Smooth muscle cell (in vitro differentiated cells): ENCODE measurements around the gene PLXND1. TPM values are rescaled to one million over a fixed set of nuclear protein-coding genes. Genes with fewer than 3 reads are reported as not detected.
A peak's percentile ranks its signal among the peaks of the same experiment; 100 is the strongest.

Source experiments
- DNase-seq: peaks from one replicate; lab custom pipeline; 2025; ENCODE audit not compliant: unreplicated experiment; lab: John Stamatoyannopoulos, UW
- H2AFZ ChIP-seq: fragments of 200-600 bp; sonication (generic); 2 replicates; pipeline ENCODE4 v1.6.0; 2016; ENCODE audit warnings: antibody characterized with exemption, low read depth, mild to moderate bottlenecking
- H3F3A ChIP-seq: fragments of 200-600 bp; sonication (generic); 2 replicates; pipeline ENCODE4 v1.6.0; 2017; ENCODE audit warnings: antibody characterized with exemption, low read depth
- H3K27ac ChIP-seq: fragments of 200-600 bp; sonication (generic); 2 replicates; pipeline ENCODE4 v1.5.1; 2016; ENCODE audit warnings: low read depth, mild to moderate bottlenecking
- H3K27me3 ChIP-seq: fragments of 200-600 bp; sonication (generic); 2 replicates; pipeline ENCODE4 v1.6.1; 2016; ENCODE audit warnings: low read depth, mild to moderate bottlenecking
- H3K36me3 ChIP-seq: fragments of 200-600 bp; sonication (generic); 2 replicates; pipeline ENCODE4 v1.5.1; 2016; ENCODE audit warnings: low read depth
- H3K4me1 ChIP-seq: fragments of 200-600 bp; sonication (generic); 2 replicates; pipeline ENCODE4 v1.5.1; 2016; ENCODE audit warnings: low read depth
- H3K4me2 ChIP-seq: fragments of 200-600 bp; sonication (generic); 2 replicates; pipeline ENCODE4 v1.6.0; 2016; ENCODE audit warnings: mild to moderate bottlenecking
- H3K4me3 ChIP-seq: fragments of 200-600 bp; sonication (generic); 2 replicates; pipeline ENCODE4 v1.5.1; 2016; ENCODE audit warnings: mild to moderate bottlenecking
- H3K79me2 ChIP-seq: fragments of 200-600 bp; sonication (generic); 2 replicates; pipeline ENCODE4 v1.6.0; 2016; ENCODE audit warnings: low read depth, mild to moderate bottlenecking
- H3K9ac ChIP-seq: fragments of 200-600 bp; sonication (generic); 2 replicates; pipeline ENCODE4 v1.6.0; 2016; ENCODE audit warnings: low read depth
- H3K9me3 ChIP-seq: fragments of 200-600 bp; sonication (generic); replicated peaks from 2 replicates; pipeline ENCODE4 v1.5.1; 2016; ENCODE audit warnings: low read depth
- H4K20me1 ChIP-seq: fragments of 200-600 bp; sonication (generic); 2 replicates; pipeline ENCODE4 v1.6.0; 2016; ENCODE audit warnings: low read depth
- WGBS: methylation state at CpG from one replicate; pipeline ENCODE4 v1.1.7; 2016; ENCODE audit warnings: low lambda C conversion rate; 5-methylcytosine and 5-hydroxymethylcytosine counted together
- polyA plus RNA-seq: library from polyadenylated mRNA; unstranded; fragments of >200 nt; fragmentation: Nextera tagmentation; extraction: Ambion mirVana; gene quantifications from 2 replicates; pipeline ENCODE4 v1.2.1, GENCODE V29; 2016
- total RNA-seq: library from RNA; depleted of rRNA; stranded (reverse); fragments of >200 nt; gene quantifications from 2 replicates; pipeline ENCODE4 v1.2.3, GENCODE V29; 2014
- TF ChIP-seq, protein P1 (sequence below): fragments of 200-600 bp; sonication (generic); IDR thresholded peaks from 2 replicates; pipeline ENCODE4 v1.5.1; 2017; ENCODE audit warnings: borderline replicate concordance, mild to moderate bottlenecking, antibody characterized with exemption; ENCODE audit not compliant: insufficient read depth, poor library complexity, severe bottlenecking

PLXND1 gene
- total and polyA plus RNA-seq, 2 experiments from 2014 or later: 75.8 to 94.3 TPM

DNA sequence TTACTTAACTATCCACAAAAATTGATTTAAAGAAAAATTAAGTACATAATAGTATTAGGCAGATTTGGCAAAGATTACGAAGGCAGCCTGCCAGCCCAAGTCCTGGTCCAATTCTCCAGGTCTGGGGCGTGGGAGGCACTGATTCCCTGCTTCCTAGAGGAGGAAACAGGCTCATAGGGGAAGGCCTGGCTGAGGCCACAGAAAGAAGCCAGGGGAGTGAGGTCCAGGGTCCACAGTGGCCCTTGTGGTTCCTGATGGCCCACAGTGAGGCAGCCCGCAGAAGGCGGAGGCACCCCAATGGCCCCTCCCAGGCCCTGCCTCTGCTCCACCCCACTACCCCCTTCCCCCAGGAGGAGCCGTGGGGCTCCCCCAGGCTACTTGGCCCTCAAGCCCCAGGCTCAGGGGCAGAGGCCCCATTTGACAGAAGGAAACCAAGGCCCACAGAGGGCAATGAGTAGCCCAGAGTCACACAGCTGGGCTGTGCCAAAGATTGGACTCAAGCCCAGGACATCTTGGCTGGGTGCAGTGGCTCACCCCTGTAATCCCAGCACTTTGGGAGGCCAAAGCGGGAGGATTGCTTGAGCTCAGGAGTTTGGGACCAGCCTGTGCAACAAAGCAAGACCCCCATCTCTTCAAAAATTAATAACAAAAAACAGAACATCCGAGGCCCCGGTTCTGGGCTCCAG is 42.5 kb downstream of the PLXND1 start:
- H4K20me1 ChIP-seq: no peaks in the 10 kb centered on the region
- no peaks in the 10 kb centered on the region for H3K36me3 ChIP-seq
- H3K27me3 ChIP-seq: no peaks in the 10 kb centered on the region
- DNase-seq: no peak
- TF ChIP-seq, protein P1, sequence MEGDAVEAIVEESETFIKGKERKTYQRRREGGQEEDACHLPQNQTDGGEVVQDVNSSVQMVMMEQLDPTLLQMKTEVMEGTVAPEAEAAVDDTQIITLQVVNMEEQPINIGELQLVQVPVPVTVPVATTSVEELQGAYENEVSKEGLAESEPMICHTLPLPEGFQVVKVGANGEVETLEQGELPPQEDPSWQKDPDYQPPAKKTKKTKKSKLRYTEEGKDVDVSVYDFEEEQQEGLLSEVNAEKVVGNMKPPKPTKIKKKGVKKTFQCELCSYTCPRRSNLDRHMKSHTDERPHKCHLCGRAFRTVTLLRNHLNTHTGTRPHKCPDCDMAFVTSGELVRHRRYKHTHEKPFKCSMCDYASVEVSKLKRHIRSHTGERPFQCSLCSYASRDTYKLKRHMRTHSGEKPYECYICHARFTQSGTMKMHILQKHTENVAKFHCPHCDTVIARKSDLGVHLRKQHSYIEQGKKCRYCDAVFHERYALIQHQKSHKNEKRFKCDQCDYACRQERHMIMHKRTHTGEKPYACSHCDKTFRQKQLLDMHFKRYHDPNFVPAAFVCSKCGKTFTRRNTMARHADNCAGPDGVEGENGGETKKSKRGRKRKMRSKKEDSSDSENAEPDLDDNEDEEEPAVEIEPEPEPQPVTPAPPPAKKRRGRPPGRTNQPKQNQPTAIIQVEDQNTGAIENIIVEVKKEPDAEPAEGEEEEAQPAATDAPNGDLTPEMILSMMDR: no peak
- no peak overlapping the region for H2AFZ ChIP-seq
- H3K79me2 ChIP-seq: no peaks in the 10 kb centered on the region
- no peak overlapping the region for H3K4me3 ChIP-seq
- 98% methylated on average over 6 of the region's 8 CpGs for WGBS
- H3K4me2 ChIP-seq: no peak overlapping the region
- H3K9me3 ChIP-seq: no peaks in the 10 kb centered on the region
- H3K9ac ChIP-seq: no peak overlapping the region
- H3K27ac ChIP-seq: peak overlapping the region; percentile 7
- peaks cover 4% of the 10 kb centered on the region for H3F3A ChIP-seq
- peaks cover 16% of the 10 kb centered on the region for H3K4me1 ChIP-seq

DNA sequence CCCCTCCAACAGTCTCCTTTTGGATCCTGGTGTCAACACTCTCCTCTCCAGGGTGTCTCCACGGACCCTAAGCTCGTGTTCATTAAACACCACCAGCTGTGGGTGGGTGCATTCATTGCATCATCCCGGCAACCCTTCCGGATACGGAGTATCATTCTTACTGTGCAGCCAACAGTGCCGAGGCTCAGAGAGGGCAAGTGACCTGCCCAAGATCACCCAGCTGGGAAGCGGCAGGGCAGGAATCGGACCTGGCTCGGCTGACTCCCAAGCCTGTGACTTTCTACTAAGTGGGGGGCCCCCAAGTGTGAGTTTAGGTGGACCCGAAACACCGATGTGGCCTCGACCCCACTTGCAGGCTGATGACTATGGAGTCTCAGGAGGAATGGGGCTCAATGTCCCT is 43.1 kb downstream of the PLXND1 start:
- 95% methylated on average over 12 of the region's 12 CpGs for WGBS
- TF ChIP-seq, protein P1: no peak

GRCh38 chr3:129562803-129563202 is 43.7 kb downstream of the PLXND1 start:
- H3K79me2 ChIP-seq: no peaks in the 10 kb centered on the region
- H3K9ac ChIP-seq: no peak overlapping the region
- peaks cover 26% of the 10 kb centered on the region for H3K4me1 ChIP-seq
- TF ChIP-seq, protein P1: no peak
- H3K27ac ChIP-seq: no peak overlapping the region
- no peaks in the 10 kb centered on the region for H4K20me1 ChIP-seq
- 92% methylated on average over 18 of the region's 19 CpGs for WGBS
- H3K9me3 ChIP-seq: no peaks in the 10 kb centered on the region
- H3K27me3 ChIP-seq: no peaks in the 10 kb centered on the region
- H3K4me3 ChIP-seq: no peak overlapping the region
- no peak for DNase-seq
- H3F3A ChIP-seq: peaks cover 4% of the 10 kb centered on the region
- no peaks in the 10 kb centered on the region for H3K36me3 ChIP-seq
- no peak overlapping the region for H2AFZ ChIP-seq
- H3K4me2 ChIP-seq: no peak overlapping the region

More for the DNA sequence above, 43.1 kb downstream of the PLXND1 start:
- Histone ChIP-seq H4K20me1 (no peaks in the 10 kb centered on the region), H3K9me3 (no peaks in the 10 kb centered on the region), H3K27ac (no peak overlapping the region), H3F3A (peaks cover 4% of the 10 kb centered on the region), H3K9ac (no peak overlapping the region), H3K4me3 (no peak overlapping the region), H3K27me3 (no peaks in the 10 kb centered on the region), H3K4me1 (peaks cover 23% of the 10 kb centered on the region), H3K36me3 (no peaks in the 10 kb centered on the region), H3K79me2 (no peaks in the 10 kb centered on the region), H3K4me2 (no peak overlapping the region), H2AFZ (no peak overlapping the region)
- DNase-seq: no peak
